DMS114 treated with DMSO at 0.1 percent for 48 hours (cell line): ENCODE data around the gene CADPS.

ENCODE experiments used
- DNase-seq: peaks from one replicate; lab custom pipeline; 2025; ENCODE audit not compliant: unreplicated experiment; lab: John Stamatoyannopoulos, UW

CADPS gene

DNA sequence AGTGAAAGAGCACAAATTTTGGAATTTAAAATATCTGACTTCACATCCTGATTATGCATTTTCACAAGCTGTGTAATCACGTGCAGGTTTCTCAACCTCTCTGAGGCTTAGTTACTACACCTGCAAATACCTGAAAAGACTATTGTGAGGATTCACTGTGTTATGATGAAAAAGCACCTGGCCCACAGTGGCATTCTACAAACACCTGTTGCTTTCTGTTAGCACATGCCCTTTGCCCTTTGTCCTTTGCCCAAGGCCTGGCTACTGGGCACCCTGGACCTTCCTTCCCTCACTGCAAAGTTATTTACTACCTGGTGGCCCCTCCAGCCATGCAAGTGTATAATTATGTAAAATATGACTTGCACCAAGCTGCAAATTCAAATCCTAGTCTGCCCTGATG is 227.5 kb downstream of the CADPS start:
- no peak for DNase-seq

DNA sequence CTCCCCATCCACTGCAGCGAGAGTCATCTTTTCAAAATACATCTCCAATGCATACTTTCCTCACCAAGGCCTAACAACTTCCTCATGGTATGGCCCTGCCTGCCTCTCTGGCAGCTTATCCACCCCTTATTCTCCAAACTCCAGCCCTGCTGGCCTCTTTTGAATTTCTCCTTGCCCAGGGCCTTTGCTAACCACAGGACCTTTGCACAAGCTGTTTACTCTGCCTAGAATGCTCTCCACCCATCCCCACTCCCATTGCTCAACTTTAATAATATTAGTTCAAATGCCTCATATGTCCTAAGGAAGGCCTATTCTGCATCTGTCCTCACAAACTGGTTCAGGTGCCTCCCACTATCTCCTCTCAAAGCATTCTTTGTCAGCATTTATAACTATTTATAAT is 230.7 kb downstream of the CADPS start:
- no peak for DNase-seq

DNA sequence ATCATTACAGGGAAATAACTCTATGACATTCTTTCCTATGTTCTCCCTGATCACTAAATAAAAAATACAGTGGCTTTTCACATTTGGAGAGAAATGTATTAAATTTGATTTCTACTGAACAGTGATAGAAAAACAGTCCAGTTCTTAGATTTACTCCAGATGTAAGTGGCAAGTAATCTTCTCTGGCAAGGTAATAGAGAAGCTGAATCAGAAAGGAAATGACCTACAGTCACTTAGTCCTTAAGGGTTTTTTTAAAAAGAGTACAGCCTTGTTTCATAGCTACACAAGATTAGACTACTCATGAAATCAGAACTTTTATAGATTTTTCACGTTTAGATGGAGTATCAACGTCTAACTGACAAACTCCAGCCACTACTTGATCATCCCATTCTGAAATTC is 236.9 kb downstream of the CADPS start:
- DNase-seq: no peak

DNA sequence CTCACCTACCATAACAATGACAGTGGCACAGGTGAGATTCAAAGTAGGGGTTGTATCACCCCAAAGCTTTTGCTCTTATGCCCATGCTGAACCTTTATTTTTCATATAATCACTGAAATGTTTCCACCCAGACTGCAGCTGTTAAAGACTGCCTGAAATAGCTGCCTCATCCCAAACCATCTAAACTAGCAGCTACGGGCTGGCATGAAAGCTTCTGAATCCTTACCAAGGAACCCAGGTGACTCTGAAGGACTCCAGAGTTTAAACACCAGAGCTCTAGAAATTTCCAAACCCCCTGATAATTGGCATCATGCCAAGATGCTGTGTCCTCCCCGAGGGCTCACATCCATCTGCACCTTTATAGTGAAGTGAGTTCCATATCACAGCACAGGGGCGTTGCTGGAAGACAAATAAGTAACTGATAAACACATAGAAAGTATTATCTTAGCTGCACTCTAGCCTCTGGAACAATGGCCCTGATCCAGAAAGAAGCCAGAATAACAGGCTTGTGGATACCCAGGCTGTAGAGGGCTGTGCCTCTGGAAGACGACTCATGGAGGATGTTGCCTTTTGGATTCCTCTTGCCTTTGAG is 238.9 kb downstream of the CADPS start:
- no peak for DNase-seq

DNA sequence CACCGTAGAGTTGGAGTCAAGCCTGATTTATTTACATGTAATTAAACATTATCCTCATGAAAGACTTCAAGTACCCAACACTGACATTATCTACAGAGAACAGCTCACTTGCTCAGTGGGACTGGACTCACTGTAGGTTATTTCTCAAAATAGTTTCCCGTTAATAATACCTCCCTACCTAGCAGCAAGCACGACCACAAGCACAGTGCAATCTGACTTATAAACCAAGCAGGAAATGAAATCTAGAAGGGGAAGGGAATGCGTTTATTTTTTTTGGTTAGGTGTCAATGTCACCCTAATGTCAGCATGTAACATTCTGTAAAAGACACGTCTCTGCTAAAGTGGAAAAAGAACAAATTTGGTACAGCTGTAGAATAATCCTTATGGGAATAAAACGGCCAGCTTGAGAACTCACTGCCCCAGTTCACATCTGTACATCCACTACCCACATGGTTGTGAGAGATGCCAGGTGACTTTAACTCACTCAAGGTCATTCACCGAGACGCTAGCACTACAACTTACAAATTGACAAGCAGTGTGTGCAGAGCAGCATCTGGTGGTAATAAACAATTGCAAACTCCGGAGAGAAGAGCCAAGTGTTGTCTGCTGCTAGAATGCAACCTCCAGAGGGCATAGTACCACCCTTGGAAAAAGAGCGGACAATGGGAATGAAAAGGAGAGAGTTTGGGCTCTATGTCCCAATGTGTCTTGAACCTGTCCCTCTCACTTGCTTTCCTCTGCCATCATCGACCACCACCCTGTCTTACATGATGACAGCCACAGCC is 242.5 kb downstream of the CADPS start:
- peak; percentile 5 for DNase-seq

DNA sequence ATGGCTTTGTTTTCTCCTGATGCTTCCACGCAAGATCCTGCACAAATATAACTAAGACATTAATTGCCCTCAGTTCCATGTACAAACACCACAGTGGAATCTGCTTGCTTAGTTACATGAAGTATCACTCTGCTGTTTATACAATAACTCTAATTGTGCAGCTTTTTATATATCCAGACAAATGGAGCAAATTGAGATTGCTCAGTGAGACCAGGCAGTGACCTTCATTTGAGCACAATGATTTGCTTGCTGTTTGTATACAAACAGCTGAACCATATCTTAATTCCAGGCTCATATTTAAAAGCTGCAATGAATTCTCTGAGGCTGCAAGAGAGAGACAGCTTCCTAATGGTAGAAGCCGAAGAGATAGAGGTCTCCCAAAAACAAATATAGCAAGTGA is 243.7 kb downstream of the CADPS start:
- no peak for DNase-seq

DNA sequence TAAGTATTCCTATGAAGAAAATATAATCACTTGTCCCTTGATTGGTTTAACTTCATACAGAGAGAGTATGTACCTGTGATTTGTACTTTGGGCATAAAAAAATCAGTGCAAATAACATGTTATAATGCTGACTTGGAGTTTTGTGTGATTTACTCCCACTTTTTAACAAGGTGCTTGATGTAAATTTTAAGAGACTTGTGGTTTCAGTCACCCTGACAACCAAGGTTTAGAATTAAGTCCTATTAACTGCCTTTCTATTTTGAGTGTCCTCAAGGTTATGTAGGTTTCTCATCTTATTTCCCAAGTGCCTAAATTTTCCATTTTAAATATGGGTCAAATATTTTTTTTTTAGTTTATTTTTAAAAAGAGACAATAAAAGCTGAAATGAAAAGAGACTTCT is 244.6 kb downstream of the CADPS start:
- DNase-seq: no peak

DNA sequence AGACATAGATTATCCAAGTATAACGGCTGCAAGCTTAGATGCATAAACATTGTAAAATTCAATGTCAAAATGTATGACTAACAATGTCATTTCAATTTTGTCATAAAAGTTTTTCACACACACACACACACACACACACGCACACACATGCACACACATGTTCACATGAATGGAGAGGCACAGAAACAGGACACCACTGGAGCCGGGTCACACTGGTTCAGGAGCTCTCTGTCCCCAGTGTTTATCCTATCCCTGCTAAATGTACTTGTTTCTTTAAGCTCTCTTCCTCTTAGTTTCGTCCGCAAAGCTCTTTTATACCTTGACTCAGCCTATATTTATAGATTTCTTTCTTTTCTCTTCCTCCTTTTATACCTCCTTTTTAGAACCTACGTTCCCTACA is 249.9 kb downstream of the CADPS start:
- DNase-seq: no peak

DNA sequence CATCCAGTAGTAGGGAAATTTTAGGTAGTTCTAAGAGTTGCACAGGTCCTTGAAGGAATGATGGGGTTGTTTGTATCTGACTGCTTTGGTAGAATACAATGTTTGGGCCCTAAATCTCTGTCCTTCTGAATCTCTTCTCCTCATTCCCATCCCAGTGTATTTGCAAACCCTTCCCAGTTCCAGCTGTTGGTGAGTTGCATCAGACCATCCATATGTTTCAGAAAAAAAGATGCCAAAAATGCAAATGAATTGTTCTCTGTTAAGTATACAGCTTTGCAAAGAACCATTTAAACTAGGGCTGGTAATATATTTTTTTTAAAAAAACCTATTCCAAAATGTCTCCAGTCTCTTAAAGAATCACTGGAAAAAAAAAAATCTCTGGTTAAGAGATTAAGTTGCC is 251.0 kb downstream of the CADPS start:
- no peak for DNase-seq

DNA sequence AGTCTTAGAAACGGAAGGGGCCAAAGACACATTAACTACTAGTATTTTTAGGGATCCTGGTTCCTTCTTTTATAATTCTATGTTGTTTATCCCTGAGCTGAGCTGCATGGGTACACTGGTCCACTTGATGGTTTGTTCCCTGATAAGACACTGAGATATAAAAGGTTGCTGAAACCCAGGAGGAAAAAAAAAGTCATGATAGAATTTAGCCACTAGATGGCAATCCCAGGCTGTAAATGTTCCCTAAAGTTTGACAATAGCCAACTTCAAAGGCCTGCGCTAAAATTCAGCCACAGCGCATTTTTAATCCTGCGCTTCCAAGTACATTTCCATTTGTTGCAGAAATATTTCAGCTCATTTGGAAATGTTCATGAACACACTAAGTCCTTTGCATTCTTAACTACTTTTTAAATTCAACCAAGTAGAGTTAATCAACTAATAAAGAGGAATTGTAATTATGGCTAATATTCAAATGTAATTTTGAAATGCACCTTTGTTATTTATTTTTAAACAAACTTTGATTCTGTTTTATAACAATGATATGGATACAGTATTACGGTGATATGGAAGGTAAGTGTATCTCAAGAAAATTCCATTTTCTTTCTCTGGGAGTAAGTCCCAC is 252.6 kb downstream of the CADPS start:
- peak; percentile 42 for DNase-seq

DNA sequence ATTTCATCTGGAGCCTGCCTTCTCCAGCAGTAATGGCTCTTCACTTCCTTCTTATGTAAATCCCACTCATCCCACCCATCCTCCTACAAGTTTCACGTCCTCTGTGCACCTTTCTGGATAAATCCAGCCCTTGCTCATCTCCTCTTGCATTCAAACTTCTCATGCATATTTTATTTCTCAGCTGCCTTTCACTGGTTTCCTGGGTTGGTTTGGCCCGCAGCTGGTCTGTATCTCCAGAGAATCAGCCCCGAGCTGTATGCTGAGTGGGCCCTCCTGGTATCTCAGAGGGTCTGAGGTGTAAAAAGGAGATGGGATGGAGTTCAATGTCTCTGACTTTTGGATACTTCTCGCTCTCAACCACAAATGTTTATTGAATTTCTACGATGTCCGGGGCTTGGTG is 253.3 kb downstream of the CADPS start:
- DNase-seq: no peak

DNA sequence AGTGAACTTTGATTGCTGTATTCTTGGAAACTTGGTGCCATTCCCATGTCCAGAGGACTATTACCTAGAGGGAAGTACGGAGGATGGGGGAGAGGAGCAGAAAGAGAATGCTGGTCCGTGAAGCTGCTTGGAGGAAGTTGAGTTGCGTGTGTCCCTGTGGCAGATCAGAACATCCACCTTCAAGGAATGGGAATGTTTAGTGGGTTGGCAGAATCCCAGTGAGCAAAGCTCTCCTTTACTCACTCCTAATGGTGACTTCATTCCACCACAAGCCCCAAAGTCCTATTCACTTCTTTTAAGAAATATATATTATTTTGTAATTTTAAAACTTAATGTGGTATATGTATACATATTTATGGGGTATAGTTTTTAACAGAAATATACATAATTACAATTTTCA is 254.0 kb downstream of the CADPS start:
- DNase-seq: no peak

DNA sequence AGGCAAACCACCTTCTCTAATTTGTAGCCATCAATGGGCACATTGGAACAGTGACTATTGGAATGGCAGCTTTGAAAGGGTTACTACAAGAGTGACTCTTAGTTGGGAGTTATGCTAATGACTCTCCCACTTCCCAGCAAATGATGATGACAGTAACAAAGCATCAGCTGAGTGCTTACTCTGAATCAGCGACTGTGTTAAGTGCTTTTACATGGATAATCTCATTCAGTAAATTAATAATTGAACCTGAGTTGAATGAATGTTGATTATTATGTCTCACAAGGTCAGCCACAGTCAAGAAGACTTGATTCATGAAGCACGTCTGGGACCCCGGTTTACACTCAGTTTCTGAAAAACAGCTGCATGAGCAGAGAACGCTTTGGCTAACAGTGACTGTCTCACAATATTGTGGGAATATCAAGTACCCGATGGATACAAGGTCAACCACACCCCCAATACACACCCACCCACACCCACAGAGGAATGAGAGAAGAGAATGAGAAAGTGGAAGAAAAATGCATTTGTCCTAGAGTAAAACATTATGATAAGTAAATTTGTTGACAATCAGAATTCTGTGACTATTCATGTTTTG is 259.9 kb downstream of the CADPS start:
- DNase-seq: no peak

DNA sequence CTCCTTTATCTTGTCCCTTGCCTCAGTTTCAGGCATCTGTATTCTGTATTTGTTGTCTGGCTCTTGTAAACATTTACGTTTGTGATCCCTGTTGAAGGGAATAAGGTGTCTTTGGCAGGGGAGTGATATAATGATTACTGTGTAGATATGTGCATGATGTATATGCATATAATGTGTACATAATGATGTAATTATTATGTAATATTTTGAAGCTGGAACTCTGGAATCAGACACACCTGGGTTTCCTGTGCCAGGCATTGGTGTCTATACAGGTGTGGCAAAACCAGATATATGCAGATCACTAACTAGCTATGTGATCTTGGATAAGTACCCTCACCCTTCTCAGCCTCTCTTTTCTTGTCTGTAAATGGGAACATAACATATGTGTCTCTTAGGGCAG is 260.7 kb downstream of the CADPS start:
- DNase-seq: no peak

DNA sequence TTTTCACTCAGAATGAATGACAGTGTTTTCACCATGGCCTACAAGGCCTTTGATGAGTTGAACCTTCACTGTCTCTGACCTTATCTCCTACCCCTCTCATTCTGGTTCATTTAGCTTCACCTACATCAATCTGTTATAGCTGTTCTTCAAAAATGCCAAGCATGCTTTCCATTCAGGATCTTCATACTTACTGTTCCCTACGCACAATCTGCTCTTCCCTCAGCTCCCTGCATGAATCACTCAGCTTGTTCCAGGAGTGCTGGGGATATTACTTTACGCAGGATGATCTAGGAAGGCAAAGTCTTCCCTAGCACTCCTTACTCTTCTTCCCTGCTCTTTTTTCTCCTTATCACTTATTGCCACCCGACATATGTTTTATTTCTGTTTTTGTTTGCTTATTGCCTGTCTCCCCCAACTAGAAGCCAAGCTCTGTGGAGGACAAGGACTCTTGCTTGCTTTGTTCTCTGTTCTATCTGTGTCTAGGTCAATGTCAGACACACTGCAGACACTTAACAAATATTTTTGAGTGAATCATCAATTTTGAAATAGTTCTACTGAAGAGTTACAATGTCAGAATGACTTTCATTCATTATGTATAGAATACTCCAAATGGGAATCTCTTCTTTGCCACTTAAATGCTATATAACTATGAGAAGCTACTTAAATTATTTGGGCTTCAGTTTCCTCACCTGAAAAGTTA is 263.5 kb downstream of the CADPS start:
- DNase-seq: no peak

DNA sequence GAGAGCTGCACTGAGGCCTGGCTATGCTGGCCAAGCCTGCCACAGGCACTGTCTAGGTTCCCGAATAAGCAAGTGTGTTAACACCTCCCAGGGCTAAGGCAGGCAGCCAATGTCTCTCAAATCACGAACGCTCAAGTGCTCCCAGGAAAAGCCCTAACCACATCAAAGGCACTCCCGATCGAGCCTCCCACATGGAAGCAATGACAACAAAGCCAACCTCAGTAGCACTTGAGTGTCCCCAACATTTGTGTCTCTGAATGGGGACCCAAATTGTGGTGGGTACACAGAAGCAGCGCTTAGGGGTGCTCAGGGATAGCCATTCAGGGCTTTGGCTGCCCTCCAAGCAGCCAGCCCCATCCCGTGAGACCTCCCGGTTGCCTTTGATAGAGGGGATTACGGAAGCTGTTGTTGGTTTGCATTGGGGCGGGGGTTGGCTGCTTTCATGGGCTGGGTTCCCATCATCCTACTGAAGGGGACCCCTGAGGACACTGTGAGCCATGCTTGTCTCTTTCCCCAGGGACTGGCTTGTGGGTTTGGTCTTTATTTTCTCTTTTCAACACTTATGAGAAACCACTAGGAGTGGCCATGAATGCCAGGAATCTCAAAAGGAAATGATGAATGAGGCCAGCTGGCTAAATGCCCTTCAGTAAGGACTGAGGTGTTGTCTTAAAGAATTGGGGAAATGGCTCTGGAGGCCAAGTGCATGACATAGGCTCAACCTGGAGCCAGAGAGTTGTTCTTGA is 267.8 kb downstream of the CADPS start:
- no peak for DNase-seq

DNA sequence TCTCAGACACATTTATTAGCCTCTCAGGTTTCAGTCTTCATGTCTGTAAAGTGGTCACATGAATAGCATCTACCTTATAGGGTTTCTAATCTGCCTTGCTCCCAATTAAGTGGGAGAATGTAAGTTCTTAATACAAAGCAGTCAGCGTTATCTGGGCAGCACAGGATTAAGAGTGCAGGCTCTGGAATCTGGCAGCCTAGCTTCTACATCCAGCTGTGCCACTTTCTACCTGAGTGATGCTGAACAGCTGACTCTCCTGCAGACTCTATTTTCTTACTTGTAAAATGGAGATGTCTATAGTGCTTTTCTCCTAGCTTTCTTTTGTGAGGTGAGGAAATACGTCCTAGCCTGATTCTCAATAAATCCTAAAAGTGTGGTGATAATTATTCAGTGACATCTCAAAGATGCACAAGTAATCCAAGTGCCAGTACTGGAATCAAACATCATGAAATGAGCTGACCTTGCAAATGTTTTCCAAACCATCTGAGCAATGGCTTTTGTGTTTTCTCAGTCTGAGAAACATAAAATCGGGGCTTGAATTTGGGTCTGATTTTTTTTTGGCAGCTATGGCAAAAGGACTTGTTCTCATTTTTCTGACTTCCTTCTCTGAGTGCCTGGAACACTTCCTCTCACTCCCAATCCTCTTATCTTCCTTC is 269.7 kb downstream of the CADPS start:
- no peak for DNase-seq

DNA sequence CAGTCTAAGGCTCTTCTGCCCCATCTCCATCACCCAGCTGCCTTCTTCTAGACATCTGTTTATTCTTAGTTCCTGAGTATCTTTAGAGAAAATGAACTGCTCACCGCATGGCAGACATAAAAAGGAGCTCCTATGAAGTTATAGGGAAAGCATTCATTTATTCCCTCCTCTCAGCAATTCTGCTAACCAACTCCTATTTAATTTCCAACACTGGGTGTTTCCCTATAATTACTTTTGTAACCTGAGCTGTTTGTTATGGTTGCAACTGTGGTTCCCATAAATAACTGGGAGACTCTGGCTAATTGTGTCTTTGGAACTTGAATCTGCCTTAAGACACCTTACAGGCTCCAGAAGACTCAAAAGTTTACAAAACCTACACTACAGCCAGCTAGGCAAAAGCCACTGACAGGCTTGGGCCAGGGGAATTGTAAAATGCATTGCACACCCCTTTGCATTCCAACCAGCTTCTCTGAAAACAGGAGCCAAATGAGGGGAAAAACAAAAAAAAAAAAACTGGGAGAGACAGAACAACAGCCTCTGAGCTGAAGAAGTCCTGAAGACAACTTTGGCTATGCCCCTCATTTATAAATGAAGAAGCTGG is 270.4 kb downstream of the CADPS start:
- DNase-seq: no peak

DNA sequence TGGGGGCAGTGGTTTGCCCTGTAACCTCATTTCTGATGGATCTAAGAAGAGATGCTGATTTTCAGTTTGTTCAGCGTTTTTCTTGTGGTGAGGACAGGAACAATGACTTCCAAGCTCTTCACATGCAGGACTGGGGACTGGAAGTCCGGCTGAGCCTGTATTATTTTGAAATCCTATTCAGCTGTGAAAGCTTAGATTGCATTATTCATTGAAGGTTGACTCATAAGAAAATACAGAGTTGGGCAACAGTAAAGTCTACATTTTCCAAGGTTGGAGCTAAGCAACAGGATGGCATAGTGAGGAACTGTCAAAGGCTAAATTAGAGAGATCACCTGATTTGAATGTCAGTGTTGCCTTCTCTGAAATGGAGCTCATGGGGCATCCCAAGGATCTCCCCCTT is 270.9 kb downstream of the CADPS start:
- no peak for DNase-seq

DNA sequence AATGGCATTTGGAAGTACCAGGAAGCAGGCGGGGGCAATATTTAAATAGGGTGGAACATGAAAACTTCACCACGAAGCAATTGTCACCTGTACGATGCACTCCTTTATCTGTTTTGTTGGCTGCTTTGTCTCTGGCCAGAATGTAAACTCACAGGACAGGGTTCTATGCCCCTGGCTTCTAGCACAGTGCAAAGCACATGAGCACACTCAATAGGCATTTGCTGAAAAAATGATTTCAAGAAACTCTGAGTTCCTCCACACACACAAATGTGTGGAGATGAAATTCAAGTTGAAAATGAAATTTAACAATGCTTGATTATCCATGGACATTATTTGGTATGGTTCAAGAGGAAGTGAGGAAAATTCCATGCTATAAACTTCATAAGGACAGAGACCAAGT is 272.2 kb downstream of the CADPS start:
- no peak for DNase-seq
